Inflammatory macrophage (primary cell): Measurements from ENCODE around the gene MOB3A.
A peak's percentile ranks its signal among the peaks of the same experiment; 100 is the strongest.

Experiments used
- DNase-seq, 2 donors: peaks; one replicate each; pipeline ENCODE4 v3.0.0-alpha.2; 2020 to 2022

Gene MOB3A

GRCh38 chr19:2123682-2124387 lies 27.7 kb upstream of the MOB3A start:
- DNase-seq: peak in 1 of 2 donors; percentile 3

GRCh38 chr19:2122982-2123381 lies 26.9 kb upstream of the MOB3A start:
- DNase-seq: no peak

DNA sequence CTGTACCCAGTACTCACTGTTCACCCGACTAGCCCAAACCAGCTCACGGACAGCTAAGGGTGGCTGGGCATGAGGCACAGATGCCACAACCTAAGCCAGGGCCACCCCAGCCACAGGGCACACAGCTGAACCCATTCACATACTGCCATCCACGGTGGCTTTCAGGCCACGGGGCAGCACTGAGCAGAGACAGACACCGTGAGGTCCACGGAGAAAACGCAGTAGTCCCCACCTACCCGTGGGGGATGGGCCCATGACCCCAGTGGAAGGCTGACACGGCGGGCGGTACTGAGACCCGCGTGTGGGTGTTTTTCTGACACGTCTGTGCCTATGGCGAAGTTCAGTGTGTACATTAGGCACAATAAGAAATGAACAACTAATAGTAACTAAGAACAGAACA lies 26.1 kb upstream of the MOB3A start:
- DNase-seq: no peak

DNA sequence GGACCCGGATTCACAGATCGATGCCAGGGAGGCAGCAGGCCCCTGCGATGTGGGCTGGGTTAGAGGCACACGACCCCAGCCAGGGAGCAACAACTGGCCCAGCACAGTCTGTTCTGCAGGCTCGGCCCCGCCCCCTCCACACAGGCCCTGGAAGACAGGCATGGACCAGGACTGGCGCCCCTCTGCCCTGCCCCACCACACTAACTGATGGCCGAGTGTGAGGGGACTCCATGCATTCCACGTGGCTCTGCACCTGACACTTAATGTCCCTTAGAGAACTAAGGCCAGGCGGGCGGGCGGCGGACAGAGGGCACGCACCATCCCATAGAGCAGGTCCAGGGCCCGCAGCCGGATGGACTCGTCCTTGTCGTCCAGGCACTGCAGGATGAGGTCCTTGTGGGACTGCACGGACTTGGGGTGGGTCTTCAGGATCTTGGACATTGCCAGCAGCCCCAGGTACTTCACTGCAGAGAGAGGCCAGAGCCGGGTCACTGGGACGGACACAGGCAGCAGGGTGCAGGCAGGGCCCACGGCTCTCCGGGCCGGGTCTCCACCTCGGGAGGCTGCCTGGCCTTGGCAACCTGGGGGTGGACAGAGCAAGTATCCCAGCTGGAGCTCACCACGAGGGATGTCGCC lies 25.4 kb upstream of the MOB3A start:
- DNase-seq: no peak

DNA sequence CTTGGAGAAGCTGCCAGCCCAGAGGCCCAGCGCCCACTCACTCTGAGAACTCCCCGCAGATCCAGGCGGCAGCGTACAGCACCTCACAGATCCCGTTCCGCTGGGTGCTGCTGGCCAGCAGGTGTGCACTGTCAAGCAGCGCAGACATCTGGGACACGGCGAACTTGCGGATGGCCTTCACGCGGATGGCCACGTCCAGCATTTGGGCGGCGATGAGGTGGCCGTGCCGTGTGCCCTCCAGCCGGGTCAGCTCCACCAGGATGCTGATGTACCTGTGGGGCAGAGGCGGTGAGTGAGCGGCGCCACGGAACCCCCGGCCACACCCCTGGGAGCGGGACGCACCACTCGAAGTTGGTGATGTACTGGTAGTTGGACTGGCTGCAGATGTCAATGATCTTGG lies 24.7 kb upstream of the MOB3A start:
- no peak for DNase-seq

DNA sequence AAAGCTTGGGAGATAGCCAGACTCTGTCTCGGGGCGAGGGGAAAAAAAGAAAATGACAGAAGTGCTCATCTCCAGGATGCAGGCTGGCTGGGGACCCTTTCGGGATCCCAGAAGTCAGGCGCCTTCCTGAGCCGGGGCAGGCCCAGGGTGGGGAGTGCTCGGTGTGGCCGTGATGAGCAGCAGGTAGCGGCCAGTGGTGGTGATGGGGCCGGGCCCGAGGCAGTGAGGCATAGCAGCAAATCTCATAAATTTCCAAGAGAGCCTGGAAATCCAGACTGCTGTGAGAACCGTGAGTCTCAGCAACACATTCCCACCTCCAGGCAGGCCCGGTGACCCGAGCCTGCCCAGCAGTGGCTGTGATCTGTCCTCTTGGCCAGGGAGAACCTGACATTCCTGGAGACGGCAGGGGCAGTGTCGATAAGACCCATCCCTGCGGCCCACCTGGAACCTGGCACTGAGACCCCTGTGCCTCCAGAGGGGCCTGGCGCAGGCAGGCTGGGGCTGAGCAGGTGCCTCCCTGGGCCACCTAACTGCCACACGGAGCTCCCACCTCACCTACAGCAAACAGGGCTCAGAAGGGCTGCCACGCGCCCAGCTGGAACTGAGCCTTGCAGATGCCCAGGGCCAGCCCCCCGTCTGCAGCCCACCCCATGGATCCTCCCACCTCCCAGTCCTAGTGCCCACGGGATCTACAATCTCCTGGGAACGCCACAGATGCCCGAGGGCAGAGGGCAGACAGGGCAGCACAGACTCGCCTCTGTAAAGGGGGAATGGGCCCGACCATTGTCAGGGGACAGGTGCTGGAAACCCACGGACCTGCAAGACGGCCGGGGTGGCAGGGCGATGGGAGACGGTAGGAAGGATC lies 24.0 kb upstream of the MOB3A start:
- no peak for DNase-seq

- no peak for DNase-seq
These were observed 22.3 kb upstream of the MOB3A start for GRCh38 chr19:2118438-2118837.

DNA sequence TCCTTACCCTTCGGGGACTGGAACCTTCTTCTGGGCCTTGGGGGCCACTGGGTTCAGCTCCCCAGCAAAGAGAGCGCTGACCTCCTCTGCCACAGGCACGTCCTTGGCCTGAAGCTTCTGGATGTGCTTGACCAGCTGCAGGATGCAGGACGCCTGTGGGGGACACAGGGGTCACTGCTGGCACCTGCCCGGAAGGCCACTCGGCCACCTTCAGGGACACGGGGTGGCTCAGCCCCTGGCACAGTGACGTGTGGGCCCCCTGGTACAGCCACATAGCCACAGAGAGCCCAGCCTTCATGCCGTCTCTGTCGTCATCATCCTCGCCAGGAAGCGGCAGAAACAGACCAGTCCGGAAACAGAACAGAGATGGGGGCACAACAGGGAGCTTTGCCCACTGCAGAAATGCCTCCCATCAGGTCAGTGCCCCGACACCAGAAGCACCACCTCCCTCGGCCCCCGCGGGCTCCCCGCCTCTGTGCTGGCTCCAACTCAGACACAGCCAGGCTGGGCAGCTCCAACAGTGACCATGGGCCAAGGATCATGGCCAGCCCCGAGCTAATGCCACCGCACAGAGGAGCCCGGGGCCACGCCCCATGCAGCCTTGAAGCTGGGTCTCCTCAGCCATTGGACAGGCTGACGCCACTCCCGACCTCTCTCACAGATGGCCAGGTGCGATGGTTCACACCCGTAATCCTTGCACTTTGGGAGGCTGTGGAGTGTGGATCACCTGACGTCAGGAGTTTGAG lies 21.3 kb upstream of the MOB3A start:
- no peak for DNase-seq

DNA sequence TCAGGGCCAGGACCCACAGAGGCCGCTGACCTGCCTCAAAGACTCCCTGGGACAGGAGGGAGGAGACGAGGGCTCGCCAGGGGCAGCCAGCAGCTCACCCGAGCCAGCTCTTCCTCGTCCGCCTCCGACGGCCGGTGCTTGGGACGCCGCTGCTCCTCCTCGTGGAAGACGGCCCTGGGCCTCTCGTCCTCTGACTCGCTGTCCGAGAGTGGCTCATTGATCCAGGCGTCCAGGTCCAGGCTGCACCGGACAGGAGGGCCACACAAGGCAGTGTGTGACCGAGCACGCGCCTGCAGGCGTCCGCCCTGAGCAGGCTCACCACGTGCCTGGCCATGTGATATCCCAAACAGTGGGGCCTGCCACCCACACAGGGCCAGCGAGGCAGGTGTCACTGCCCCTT lies 20.4 kb upstream of the MOB3A start:
- DNase-seq: no peak

DNA sequence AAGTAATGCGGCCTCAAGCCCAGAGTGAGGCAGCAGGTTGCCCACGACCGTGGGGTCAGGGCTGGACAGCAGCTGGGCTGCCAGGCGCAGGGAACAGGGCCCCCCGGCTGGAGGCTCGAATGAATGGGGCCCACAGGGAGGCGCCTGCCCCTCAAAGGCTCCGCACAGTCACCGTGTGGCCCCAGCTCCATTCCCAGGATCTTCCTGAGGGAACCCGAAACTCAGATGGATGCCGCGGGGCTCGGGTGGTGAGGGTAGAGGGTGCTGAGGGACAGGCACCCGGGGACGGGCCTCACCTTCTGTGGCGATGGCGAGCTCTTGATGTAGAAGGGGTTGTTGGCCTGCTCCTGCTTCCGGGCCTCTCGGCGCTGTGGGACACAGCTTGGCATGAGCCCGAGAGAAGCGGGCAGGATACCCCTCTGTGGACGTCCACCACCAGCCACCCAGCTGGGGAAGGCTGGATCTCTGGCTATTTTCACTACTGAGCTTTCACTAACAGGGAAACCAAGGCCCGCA lies 19.8 kb upstream of the MOB3A start:
- no peak for DNase-seq

GRCh38 chr19:2115324-2115723 lies 19.2 kb upstream of the MOB3A start:
- DNase-seq: no peak

DNA sequence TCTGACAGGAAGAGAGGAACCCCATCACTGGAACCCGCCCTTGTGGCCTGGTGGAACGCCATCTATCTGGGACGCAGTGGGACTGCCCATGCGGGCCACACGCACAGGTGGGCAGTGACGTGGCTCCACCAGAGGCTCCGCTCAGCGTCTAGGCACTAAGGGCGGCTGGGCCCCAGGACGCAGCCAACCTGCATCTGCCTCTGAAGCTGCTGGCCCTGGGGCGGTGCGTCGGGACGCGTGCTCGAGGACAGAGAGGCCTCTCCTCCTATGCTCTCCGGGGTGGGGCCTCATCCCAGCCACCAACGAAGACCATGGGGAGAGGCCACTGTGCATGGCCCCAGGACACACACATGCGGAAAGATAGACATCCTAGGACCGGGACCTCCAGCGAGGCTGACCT lies 18.7 kb upstream of the MOB3A start:
- no peak for DNase-seq

DNA sequence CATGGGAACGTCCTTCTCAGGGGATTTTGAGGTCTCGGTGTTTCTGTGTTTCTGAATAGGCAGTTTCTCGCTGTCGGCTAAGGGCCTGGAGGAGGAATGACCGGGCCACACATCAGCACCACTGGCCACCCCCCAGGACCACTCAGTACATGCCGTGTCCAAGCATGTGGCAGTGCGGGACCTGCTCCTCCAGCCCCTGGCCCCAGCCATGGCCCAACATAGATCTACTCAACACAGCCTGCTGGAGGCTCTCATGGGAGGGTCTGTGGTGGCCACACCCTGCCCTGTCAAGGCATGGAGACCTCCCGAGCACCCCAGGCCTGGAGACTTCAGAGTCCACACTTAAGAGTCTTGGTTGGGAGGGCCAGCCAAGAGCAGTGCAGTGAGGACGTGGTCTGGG lies 18.1 kb upstream of the MOB3A start:
- no peak for DNase-seq

DNA sequence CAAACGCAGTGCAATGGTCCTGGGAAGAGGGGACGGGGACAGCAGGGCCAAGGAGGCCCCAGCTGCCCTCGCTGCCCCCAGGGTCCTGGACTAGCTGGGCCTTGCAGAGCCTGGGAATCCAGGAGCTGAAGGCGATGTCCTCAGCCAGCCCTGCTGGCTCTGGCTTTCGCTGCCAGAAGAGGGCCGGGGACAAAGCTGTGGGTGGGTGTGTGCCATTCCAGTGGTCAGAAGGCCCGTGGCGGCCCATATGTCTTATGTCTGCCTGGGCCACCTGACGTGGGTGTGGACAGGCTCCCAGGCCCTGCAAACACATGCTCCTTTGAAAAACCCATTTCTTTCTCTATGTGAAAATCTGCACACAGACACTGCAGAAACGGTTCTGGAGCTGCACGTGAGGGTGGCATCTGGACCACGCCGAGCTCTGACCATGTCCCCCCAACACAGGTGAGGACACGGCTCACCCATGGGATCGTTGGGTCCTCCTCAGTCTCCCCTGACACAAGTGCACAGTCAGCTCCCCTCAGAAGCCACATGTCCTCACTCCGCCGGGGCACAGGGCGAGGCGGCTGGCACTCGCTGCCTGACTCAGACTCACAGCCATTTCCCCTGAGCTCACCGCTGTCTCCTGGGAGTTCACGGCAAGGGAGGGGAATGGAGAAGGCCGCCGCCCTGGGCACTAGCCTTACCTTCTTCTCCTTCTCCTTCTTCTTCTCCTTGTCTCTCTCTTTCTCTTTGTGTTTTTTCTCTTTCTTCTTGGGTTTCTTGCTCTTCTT lies 17.5 kb upstream of the MOB3A start:
- DNase-seq: no peak

DNA sequence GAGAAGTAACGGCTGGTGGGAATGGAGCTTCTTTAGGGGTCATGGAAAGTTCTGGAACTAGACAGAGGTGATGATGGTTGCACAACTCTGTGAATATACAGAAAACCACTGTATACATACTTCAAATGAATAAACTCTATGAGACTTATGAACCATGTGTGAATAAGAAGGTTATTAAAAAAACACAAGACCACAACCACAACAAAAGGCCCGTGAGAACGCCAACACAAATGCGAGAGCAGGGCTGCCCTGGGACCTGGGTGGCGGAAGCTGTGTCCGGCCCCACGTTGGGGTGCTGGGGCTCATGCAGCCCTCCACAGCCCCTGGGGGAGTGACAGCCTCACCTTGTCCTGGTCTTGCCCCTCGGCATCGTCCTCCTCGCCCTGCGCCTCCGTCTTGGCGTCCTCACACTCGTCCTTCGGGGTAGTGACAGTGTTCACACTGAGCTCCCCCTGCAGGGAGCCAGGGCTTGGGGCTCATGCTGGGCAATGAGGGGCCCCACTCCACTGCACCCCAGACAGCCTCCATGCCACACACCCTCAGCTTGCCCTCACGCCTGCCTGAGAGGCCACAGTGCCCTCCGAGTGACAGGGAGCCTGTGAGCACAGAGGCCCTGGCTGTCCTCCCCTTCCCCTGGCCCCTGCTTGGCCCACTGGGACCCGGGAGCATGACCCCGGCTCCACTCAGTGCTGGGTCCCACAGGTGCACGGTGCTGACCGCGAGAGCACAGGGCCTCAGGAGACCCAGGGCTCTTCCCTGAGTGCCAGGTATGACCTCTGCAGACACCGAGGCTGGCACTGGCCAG lies 16.6 kb upstream of the MOB3A start:
- DNase-seq: no peak

GRCh38 chr19:2111886-2112285 lies 15.8 kb upstream of the MOB3A start:
- no peak for DNase-seq

DNA sequence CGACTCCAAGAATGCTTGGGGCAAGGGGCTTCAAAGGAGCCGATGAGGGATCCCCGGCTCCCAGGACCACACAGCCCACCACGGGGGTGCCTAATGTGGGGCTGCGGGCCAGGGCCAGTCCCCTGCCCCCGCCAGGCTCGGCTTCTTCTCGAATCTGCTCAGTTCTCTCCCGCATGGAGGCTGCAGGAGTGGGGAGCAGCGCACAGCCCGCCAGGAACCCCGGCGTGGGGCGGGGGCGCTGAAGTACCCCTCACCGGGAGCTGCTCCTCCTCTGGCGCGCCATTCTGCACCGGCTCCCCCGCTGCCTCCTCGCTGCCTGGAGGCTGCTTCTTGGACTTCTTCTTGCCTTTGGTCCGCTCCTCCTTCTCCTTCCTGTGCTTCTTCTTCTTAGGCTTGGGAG lies 15.3 kb upstream of the MOB3A start:
- DNase-seq: no peak

- no peak for DNase-seq
These were observed 14.7 kb upstream of the MOB3A start for GRCh38 chr19:2110822-2111221.

- DNase-seq: no peak
These were observed 13.1 kb upstream of the MOB3A start for GRCh38 chr19:2109046-2109864.
